HG02852 (cell line): ENCODE data around the gene XPR1.

Source experiments
- ATAC-seq: cut with Tn5 transposase; IDR thresholded peaks from one replicate; pipeline ENCODE4 v1.9.1; 2021; ENCODE audit warnings: mild to moderate bottlenecking, moderate library complexity; ENCODE audit not compliant: unreplicated experiment

Gene XPR1

DNA sequence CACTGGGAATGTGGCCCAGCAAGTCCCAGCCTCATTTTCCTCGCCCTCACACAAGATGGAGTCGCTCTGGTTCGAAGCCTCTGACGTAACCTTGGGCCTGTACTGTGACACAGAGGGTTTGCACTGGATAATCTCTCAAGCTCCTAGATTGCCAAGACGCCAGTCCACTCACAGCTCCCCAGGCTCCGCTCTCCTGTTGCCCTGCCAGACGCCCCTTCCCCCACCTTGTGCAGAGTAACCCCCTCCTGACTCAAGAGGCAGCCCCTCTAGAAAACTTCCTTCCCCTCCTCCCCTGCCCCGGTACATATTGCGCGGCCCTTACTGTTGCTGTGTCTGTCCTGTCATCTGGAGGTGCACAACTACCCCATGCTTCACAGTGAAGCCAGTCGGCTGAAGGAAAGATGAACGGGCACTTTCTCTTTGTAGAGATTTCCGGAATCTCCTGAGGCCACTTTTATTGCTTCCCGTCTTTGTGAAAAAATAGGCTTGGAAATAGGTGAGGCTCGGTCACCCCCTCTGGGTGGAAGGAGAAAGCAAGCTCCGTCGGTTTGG is 279.9 kb downstream of the XPR1 start:
- no peak for ATAC-seq

GRCh38 chr1:180912211-180912800 is 280.5 kb downstream of the XPR1 start:
- no peak for ATAC-seq

DNA sequence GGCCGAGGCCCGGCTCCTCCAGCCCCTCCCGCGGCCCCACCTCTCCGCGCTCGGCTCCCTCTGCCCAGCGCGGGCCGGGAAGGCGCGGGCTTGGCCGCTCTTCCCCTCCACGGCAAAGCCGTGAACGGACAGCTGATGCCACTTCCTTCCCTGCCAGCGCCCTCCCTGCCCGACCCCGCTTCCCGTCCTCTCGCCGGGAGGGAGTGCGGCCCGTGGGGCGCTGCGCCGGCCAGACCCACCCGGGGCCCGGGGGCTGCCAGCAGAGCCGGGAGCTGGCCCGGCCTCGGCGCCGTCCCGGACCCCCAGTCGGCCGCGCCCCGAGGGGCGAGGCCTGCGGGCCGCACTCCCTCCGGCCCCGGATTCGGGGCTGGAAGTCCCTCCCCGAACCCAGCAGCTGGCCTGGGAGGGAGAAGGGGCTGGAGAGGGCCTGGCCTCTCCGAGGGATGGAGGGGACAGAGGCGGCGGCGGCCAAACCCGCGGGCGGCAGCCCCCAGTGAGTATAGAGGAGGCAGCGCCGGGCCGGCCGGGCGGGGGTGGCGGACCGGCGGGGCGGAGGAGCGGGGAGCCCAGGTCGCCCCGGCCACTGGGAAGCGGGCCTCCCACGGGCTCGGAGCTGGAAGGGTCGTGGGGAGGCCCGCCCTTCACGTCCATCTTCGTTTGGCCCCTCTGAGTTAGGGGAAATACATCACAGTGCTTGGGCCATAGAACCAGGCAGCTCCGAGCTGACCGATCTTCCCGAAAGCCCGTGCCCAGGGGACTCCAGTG is 281.2 kb downstream of the XPR1 start, which contains the start of gene KIAA1614:
Gene KIAA1614 (plus strand): TSS at position 97 of the 765 bp plus-strand sequence. CDS start 347 bp downstream, at position 444.
- no peak for ATAC-seq

DNA sequence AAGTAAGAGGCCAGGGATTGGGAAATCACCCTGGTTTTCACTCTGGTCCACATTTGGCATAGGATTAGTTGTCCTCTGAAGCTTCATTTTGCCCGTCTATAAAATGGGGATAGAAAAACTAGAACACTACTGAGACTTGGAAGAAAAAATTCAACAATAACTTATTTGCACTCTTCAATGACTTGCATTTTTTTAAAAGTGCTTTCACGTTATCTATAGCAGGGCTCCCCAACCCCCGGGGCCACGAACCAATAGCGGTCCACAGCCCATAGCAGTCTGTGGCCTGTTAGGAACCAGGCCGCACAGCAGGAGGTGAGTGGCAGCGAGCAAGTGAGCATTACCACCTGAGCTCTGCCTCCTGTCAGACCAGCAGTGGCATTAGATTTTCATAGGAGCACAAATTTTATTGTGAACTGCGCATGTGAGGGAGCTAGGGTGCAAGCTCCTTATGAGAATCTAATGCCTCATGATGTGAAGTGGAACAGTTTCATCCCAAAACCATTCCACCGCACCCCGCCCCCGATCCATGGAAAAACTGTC is 283.7 kb downstream of the XPR1 start:
- ATAC-seq = no peak

- ATAC-seq = no peak
Measured at GRCh38 chr1:180916012-180916770, 284.4 kb downstream of the XPR1 start.

DNA sequence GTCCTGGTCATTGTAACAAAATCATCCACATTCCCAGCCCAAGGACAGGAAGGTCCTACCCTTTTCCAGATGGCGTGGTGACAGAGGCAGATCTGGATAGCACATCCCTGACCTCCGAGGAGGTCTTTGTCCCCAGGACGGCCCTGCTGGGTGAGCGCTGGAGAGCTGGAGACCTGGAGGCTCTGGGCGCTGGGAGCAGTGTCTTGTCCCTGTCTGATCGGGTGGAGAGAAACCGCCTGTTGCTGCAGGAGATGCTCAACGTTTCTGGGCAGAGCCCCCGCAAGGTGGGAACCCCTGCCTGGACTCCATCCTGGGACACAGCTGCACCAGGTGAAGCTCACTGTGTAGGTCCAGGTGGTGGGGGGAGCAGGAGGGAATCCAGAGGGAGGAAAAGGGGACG is 284.9 kb downstream of the XPR1 start:
- no peak for ATAC-seq

- ATAC-seq = no peak
Measured at GRCh38 chr1:180917306-180918065, 285.7 kb downstream of the XPR1 start.

DNA sequence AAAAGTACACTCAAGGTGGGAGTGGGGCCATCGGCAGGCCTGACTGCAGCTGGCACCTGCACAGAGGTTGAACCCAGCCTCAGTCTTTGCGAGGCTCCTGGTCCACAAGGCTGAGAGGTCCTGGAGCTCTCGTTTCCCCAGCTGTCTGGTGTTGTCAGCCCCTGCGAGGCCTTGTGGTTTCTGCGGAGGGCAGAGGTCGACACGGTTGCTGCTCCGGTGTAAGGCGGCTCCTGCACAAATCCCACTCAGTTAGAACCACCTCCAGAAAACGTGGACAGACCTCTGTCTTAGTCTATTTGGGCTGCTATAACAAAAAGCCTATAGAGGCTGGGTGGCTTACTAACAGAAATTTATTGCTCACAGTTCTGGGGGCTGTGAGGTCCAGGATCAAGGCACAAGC is 286.7 kb downstream of the XPR1 start:
- ATAC-seq = no peak

- ATAC-seq = no peak
Measured at GRCh38 chr1:180919183-180919700, 287.4 kb downstream of the XPR1 start.

DNA sequence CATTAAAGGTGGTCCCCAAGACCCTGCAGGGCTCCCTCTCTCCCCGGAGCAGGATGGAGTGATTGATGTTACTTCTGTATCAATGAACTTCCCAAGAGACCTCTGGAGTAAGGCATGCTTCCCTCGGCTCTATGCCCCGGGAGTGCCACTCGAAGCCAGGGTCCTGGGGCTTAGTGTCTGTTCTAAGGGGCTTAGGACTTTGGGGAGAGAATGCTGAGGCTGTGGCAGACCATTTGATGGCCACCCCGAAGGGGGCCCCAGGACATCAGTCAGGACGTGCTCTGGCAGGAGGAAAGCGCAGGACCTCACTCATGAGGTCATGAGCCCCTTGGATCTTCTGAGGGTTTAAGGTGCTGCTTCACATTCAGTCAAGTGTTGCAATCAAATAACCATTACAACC is 288.4 kb downstream of the XPR1 start:
- no peak for ATAC-seq

- no peak for ATAC-seq
Measured at GRCh38 chr1:180920702-180921101, 288.9 kb downstream of the XPR1 start.

DNA sequence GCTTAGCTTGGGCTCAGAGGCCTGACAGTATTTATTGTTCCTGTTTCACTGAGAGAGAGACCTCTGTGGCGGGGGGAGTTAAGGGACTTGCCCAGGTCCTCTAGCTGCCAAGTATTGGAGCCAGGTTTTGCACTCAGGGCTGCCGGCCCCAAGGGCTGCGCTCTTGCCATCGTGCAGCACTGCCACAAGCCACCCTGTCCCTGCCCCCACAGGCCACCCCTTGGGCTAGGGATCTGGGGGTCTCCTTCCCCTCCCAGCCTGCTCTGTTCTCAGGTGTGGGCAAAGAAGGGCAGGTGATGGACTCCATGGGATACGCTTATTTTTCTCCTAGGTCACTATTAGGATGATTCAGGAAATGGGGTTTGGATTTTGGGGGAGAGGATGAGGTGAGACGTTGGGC is 289.6 kb downstream of the XPR1 start:
- no peak for ATAC-seq

GRCh38 chr1:180921891-180922630 is 290.2 kb downstream of the XPR1 start:
- ATAC-seq = no peak

GRCh38 chr1:180922631-180923015 is 290.8 kb downstream of the XPR1 start:
- ATAC-seq = no peak

DNA sequence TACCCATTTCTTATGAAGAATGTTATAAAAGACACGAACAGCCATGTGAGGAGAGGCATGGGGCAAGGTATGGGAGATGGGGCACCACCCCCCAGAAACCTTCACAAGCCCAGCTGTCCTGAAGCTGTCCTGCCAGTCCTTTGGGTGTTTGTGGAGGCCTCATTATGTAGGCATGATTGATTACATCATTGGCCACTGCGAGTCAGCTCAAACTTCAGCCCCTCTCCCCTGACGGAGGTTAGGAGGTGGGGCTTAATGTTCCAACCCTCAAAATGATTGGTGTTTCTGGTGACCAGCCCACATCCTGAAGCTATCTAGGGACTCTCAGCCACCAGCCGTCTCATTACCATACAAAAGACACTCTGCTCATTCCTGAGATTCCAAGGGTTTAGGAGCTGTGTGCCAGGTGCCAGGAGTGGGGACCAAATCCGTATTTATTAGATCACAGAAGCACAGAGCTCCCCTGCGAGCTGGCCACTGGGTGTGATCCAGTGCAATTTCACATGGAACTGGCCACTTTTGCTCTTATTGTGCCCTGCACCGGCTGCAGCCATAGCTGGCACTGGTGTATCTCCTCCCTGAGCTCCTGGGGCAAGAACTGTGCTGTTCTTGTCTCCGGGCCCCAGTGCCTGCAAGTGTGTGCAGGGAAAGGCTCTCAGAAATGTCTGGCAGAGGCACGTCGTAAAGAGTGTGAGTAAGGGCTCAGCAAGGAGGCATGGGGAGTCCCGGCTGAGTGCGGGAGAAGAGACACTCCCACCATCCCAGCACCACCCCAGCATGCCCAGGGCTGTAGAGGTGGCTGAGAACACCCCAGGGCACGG is 291.4 kb downstream of the XPR1 start:
- ATAC-seq = no peak

GRCh38 chr1:180923887-180924286 is 292.1 kb downstream of the XPR1 start:
- no peak for ATAC-seq

DNA sequence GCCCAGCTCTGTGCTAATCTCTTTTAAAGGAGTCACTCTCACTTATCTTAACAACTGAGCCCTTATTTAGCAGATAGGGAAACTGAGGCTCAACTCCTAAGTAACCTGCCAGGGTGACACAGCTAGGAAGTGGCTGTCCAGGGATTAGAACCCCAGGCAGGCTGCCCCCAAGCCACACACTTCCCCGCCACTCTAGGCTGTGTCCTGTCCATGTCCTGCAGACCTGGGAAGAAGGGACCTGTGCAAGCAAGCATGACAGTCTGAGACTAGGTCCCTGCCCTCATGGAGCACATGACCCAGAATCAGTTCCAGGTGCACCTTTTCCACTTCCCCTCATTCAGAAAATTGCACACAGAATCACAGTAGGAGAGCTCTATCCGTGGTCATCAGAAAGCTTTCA is 293.1 kb downstream of the XPR1 start:
- no peak for ATAC-seq

DNA sequence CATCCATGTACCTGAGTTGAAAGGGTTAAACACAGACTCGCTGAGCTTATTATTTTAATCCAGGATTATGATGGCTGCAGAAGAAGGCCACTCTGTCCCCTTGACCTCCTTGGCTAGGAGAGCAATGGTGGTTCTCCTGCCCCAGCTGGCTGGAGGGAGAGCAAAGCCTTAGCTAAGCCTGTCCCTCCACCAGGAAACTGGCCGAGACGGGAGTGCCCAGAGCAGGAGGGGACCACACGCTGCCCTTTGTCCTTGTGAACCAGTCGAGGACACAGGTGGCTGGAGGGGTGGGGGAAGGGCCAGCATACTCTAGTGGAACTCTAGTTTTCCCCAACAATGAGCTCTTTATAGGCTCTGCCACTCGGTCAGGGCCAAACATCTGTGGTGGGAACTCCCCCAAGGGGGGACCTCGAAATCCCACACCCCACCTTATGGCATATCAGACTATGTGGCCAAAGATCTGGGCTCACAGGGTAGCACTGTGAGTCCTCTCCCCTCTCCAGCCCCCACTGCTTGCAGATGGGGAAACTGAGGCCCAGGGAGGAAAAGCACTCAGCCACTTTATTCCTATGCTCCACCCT is 293.7 kb downstream of the XPR1 start:
- ATAC-seq = no peak
